IMR-90 (cell line): Measurements from ENCODE around the gene SEMA6D. TPM values are rescaled to one million over a fixed set of nuclear protein-coding genes. Genes with fewer than 3 reads are reported as not detected.

Experiments used
- ATAC-seq: fragments of 200-7000 bp; cut with Tn5 transposase; 2 replicates; pipeline ENCODE4 v1.9.1; 2020; ENCODE audit warnings: low read depth, mild to moderate bottlenecking, moderate library complexity
- BruUV-seq: library from RNA; stranded (reverse); fragments of 400-500 nt; replicated peaks from 2 replicates; lab custom pipeline; 2021; lab: Mats Ljungman, UMichigan
- CTCF ChIA-PET: fragments of 300-600 bp; formaldehyde crosslinking; extraction: SDS; loops from one replicate; lab custom pipeline; 2021; ENCODE audit warnings: antibody characterized with exemption; lab: Yijun Ruan, JAX
- POLR2A ChIA-PET: fragments of 300-600 bp; sonication (Branson Sonifier 250); formaldehyde crosslinking; loops from one replicate; lab custom pipeline; 2022; ENCODE audit warnings: antibody characterized with exemption; ENCODE audit not compliant: unreplicated experiment; lab: Charles Lee
- DNase-seq: peaks from one replicate; pipeline ENCODE4 v3.0.0; 2013
- H2AFZ ChIP-seq: replicated peaks from 2 replicates; pipeline ENCODE3; 2013; ENCODE audit warnings: low read length, mild to moderate bottlenecking; ENCODE audit not compliant: poor library complexity
- H2AK5ac ChIP-seq: 2 replicates; pipeline ENCODE4 v1.6.1; 2013; ENCODE audit warnings: low read depth, low read length, inconsistent platforms
- H2AK9ac ChIP-seq: replicated peaks from 2 replicates; pipeline ENCODE3; 2013; ENCODE audit warnings: mild to moderate bottlenecking, low read depth, low read length, moderate library complexity; ENCODE audit not compliant: poor library complexity
- H2BK120ac ChIP-seq: 2 replicates; pipeline ENCODE4 v1.6.1; 2013; ENCODE audit warnings: low read depth, low read length, inconsistent platforms
- H2BK15ac ChIP-seq: 3 replicates; pipeline ENCODE4 v1.6.1; 2013; ENCODE audit warnings: low read depth, low read length, inconsistent platforms
- H2BK20ac ChIP-seq: 2 replicates; pipeline ENCODE4 v1.6.1; 2013; ENCODE audit warnings: low read depth, mild to moderate bottlenecking, inconsistent platforms, low read length, moderate library complexity
- H2BK5ac ChIP-seq: 2 replicates; pipeline ENCODE4 v1.6.1; 2013; ENCODE audit warnings: mild to moderate bottlenecking, low read depth, low read length, inconsistent platforms; ENCODE audit not compliant: poor library complexity, severe bottlenecking
- H3K14ac ChIP-seq: replicated peaks from 2 replicates; pipeline ENCODE4 v1.6.1; 2013; ENCODE audit warnings: low read depth, low read length, inconsistent platforms
- H3K18ac ChIP-seq: 2 replicates; pipeline ENCODE4 v1.6.1; 2013; ENCODE audit warnings: low read depth, low read length, control low read depth
- H3K23ac ChIP-seq: 2 replicates; pipeline ENCODE4 v1.6.1; 2013; ENCODE audit warnings: low read depth, low read length, inconsistent platforms
- H3K27ac ChIP-seq: 2 replicates; pipeline ENCODE4 v1.5.1; 2013; ENCODE audit warnings: mild to moderate bottlenecking, control low read depth, low read length; ENCODE audit not compliant: insufficient read depth
- H3K27me3 ChIP-seq: 2 replicates; pipeline ENCODE4 v1.6.1; 2013; ENCODE audit warnings: low read length; ENCODE audit not compliant: control insufficient read depth, insufficient read depth
- H3K36me3 ChIP-seq: 2 replicates; pipeline ENCODE4 v1.6.1; 2013; ENCODE audit warnings: low read length, mixed read lengths; ENCODE audit not compliant: control insufficient read depth, insufficient read depth
- H3K4ac ChIP-seq: 2 replicates; pipeline ENCODE4 v1.6.1; 2013; ENCODE audit warnings: low read depth, low read length, inconsistent platforms
- H3K4me1 ChIP-seq: 2 replicates; pipeline ENCODE4 v1.6.1; 2013; ENCODE audit warnings: low read length, mixed read lengths; ENCODE audit not compliant: control insufficient read depth, insufficient read depth
- H3K4me2 ChIP-seq: 2 replicates; pipeline ENCODE4 v1.6.1; 2013; ENCODE audit warnings: low read depth, mild to moderate bottlenecking, control low read depth, low read length, moderate library complexity
- H3K4me3 ChIP-seq: 2 replicates; pipeline ENCODE4 v1.5.1; 2013; ENCODE audit warnings: low read depth, mild to moderate bottlenecking, control low read depth, low read length, moderate library complexity; ENCODE audit not compliant: insufficient read depth
- H3K56ac ChIP-seq: 2 replicates; pipeline ENCODE4 v1.6.1; 2013; ENCODE audit warnings: low read length, inconsistent platforms; ENCODE audit not compliant: insufficient read depth; ENCODE audit errors: extremely low read depth
- H3K79me1 ChIP-seq, 2 experiments: 2 replicates each; pipeline ENCODE4 v1.6.1; 2013; ENCODE audit warnings: low read length in 2 of 2, inconsistent platforms in 1 of 2, low read depth in 1 of 2
- H3K9ac ChIP-seq: 2 replicates; pipeline ENCODE4 v1.6.1; 2013; ENCODE audit warnings: low read depth, low read length, control low read depth
- H3K9me1 ChIP-seq: 2 replicates; pipeline ENCODE4 v1.6.1; 2013; ENCODE audit warnings: low read length, inconsistent platforms; ENCODE audit not compliant: insufficient read depth
- H3K9me3 ChIP-seq: 2 replicates; pipeline ENCODE4 v1.6.1; 2013; ENCODE audit warnings: low read length; ENCODE audit not compliant: control insufficient read depth, insufficient read depth
- H4K20me1 ChIP-seq: 2 replicates; pipeline ENCODE4 v1.6.1; 2013; ENCODE audit warnings: low read length, inconsistent platforms; ENCODE audit not compliant: insufficient read depth
- H4K5ac ChIP-seq: 2 replicates; pipeline ENCODE4 v1.6.1; 2013; ENCODE audit warnings: mild to moderate bottlenecking, low read depth, low read length, control low read depth
- H4K8ac ChIP-seq, 2 experiments: 2 replicates each; pipeline ENCODE4 v1.6.1; 2013; ENCODE audit warnings: low read depth in 2 of 2, low read length in 2 of 2, control low read depth in 1 of 2, inconsistent platforms in 1 of 2
- H4K91ac ChIP-seq: 2 replicates; pipeline ENCODE4 v1.6.1; 2013; ENCODE audit warnings: low read depth, low read length, inconsistent platforms; ENCODE audit not compliant: insufficient read depth
- BHLHE40 ChIP-seq: fragments of 150-350 bp; IDR thresholded peaks from 2 replicates; pipeline ENCODE4 v1.6.1; 2016; ENCODE audit warnings: mild to moderate bottlenecking, low read depth, low read length
- CEBPB ChIP-seq: IDR thresholded peaks from 2 replicates; pipeline ENCODE4 v1.6.1; 2012; ENCODE audit warnings: low read depth, low read length, improper control_type of control experiment
- CHD1 ChIP-seq: IDR thresholded peaks from 2 replicates; pipeline ENCODE4 v1.6.1; 2012; ENCODE audit warnings: low read depth, low read length, improper control_type of control experiment
- CTCF ChIP-seq: conservative IDR thresholded peaks from 2 replicates; pipeline ENCODE4 v1.5.1; 2012; ENCODE audit warnings: mild to moderate bottlenecking, low read depth, low read length, improper control_type of control experiment
- ELK1 ChIP-seq: fragments of 150-350 bp; IDR thresholded peaks from 2 replicates; pipeline ENCODE4 v1.6.1; 2016; ENCODE audit warnings: low read depth, mild to moderate bottlenecking, low read length, moderate library complexity, borderline replicate concordance
- FOS ChIP-seq: fragments of 150-350 bp; IDR thresholded peaks from 2 replicates; pipeline ENCODE4 v1.6.1; 2016; ENCODE audit warnings: low read depth, low read length
- MAFK ChIP-seq: IDR thresholded peaks from 2 replicates; pipeline ENCODE4 v1.6.1; 2012; ENCODE audit warnings: low read depth, low read length, improper control_type of control experiment
- MAZ ChIP-seq: IDR thresholded peaks from 2 replicates; pipeline ENCODE4 v1.6.1; 2012; ENCODE audit warnings: low read depth, mild to moderate bottlenecking, low read length, improper control_type of control experiment, moderate library complexity, borderline replicate concordance
- MXI1 ChIP-seq: IDR thresholded peaks from 2 replicates; pipeline ENCODE4 v1.6.1; 2012; ENCODE audit warnings: low read depth, mild to moderate bottlenecking, low read length, moderate library complexity, borderline replicate concordance
- NFE2L2 ChIP-seq: fragments of 150-350 bp; IDR thresholded peaks from 2 replicates; pipeline ENCODE4 v1.6.1; 2016; ENCODE audit warnings: low read depth, mild to moderate bottlenecking, low read length
- POLR2A ChIP-seq: IDR thresholded peaks from 2 replicates; pipeline ENCODE4 v1.6.1; 2012; ENCODE audit warnings: mild to moderate bottlenecking, low read depth, low read length
- RAD21 ChIP-seq: IDR thresholded peaks from 2 replicates; pipeline ENCODE4 v1.6.1; 2012; ENCODE audit warnings: low read length, improper control_type of control experiment
- RCOR1 ChIP-seq: IDR thresholded peaks from 2 replicates; pipeline ENCODE4 v1.6.1; 2012; ENCODE audit warnings: mild to moderate bottlenecking, low read length, improper control_type of control experiment; ENCODE audit not compliant: insufficient replicate concordance
- RFX5 ChIP-seq: IDR thresholded peaks from 2 replicates; pipeline ENCODE4 v1.8.0; 2012; ENCODE audit warnings: low read depth, mild to moderate bottlenecking, low read length, moderate library complexity
- SMC3 ChIP-seq: fragments of 150-350 bp; IDR thresholded peaks from 2 replicates; pipeline ENCODE4 v1.6.1; 2016; ENCODE audit warnings: low read depth, mild to moderate bottlenecking, antibody characterized with exemption, low read length, moderate library complexity
- USF2 ChIP-seq: fragments of 150-350 bp; IDR thresholded peaks from 2 replicates; pipeline ENCODE4 v1.6.1; 2017; ENCODE audit warnings: mild to moderate bottlenecking, antibody characterized with exemption, low read length, low read depth
- whole genome bisulfite sequencing, 2 experiments: methylation state at CpG; one replicate each; pipeline versions ENCODE4 v1.1.5 to v1.1.7; 2013; ENCODE audit warnings: missing lambda C conversion rate in 2 of 2; ENCODE audit not compliant: insufficient read length in 1 of 2; ENCODE audit errors: extremely low coverage in 2 of 2; 5-methylcytosine and 5-hydroxymethylcytosine counted together
- dilution Hi-C: fragments of 300-500 bp; cut with HindIII; formaldehyde crosslinking; loops from one replicate; pipeline ENCODE4 v1.14.3; 2018; ENCODE audit warnings: low sequenced_read_pairs; ENCODE audit not compliant: unreplicated experiment
- in situ Hi-C: fragments of 300-500 bp; cut with MboI; formaldehyde crosslinking; loops from 3 replicates; pipeline ENCODE4 v1.14.3; 2019; ENCODE audit warnings: low sequenced_read_pairs, inconsistent platforms, mixed read lengths
- intact Hi-C: fragments of 100-400 bp; cut with micrococcal nuclease; formaldehyde crosslinking; loops from 2 replicates; pipeline ENCODE4 v1.10.0; 2022
- polyA plus RNA-seq, 3 experiments: library from polyadenylated mRNA; depleted of rRNA; stranded (reverse); fragments of >200 nt; gene quantifications; 2 replicates each; pipeline ENCODE4 v1.2.3, GENCODE V29; 2012; ENCODE audit warnings: low replicate concordance in 1 of 3
- total RNA-seq: library from RNA; depleted of rRNA; stranded (reverse); fragments of >200 nt; gene quantifications from 2 replicates; pipeline ENCODE4 v1.2.3, GENCODE V29; 2012

Gene SEMA6D
- total and polyA plus RNA-seq, 2 of the 4 experiments (the other 2 are of a cell fraction) = 12.6 to 17.4 TPM

GRCh38 chr15:47744496-47744895 is 27.2 kb downstream of the SEMA6D start:
- Histone ChIP-seq H2BK20ac (no peak overlapping the region), H3K79me1 (peaks cover 5 to 45% of the 10 kb centered on the region in 2 experiments; a peak in 3 of 4 replicates), H3K4me2 (no peak overlapping the region), H4K91ac (no peak overlapping the region), H2AK5ac (no peak overlapping the region), H2BK15ac (no peak overlapping the region), H3K56ac (no peak overlapping the region), H3K9ac (no peak overlapping the region), H3K9me3 (no peaks in the 10 kb centered on the region), H3K27ac (no peak overlapping the region), H3K4me3 (no peak overlapping the region), H2BK120ac (no peak overlapping the region), H3K36me3 (peaks cover 9% of the 10 kb centered on the region), H3K14ac (no peak overlapping the region), H4K20me1 (no peaks in the 10 kb centered on the region), H2AK9ac (no peak overlapping the region), H3K27me3 (no peaks in the 10 kb centered on the region), H2AFZ (no peak overlapping the region), H3K9me1 (peaks cover 13% of the 10 kb centered on the region), H3K4ac (no peak overlapping the region), H4K8ac (no peak overlapping the region), H4K5ac (no peak overlapping the region), H2BK5ac (no peak overlapping the region), H3K4me1 (no peaks in the 10 kb centered on the region; the same call in 1 of the 2 replicates), H3K23ac (no peak overlapping the region), H3K18ac (no peak overlapping the region)
- DNase-seq = no peak
- dilution Hi-C loops (no loop called here), intact Hi-C loops (no loop called here), in situ Hi-C loops (no loop called here)
- no TSS peak for BruUV-seq
- ChIA-PET CTCF (no interaction called here), POLR2A (no interaction called here)
- ATAC-seq = no peak
- 88% methylated on average over 2 of the region's 10 CpGs; no CpG with 5 or more reads in 1 of the 2 experiments for WGBS, 2 experiments
- TF ChIP-seq CHD1 = no peak
- TF ChIP-seq MAZ = no peak
- no peak for TF ChIP-seq RFX5
- no peak for TF ChIP-seq CTCF
- TF ChIP-seq ELK1 = no peak
- no peak for TF ChIP-seq USF2
- no peak for TF ChIP-seq POLR2A
- no peak for TF ChIP-seq BHLHE40
- no peak for TF ChIP-seq SMC3
- no peak for TF ChIP-seq MXI1
- TF ChIP-seq FOS = no peak
- no peak for TF ChIP-seq RAD21
- TF ChIP-seq NFE2L2 = no peak
- TF ChIP-seq RCOR1 = no peak
- no peak for TF ChIP-seq MAFK
- TF ChIP-seq CEBPB = no peak
